ENCODE results near the gene FXYD4. TPM values are rescaled to one million over a fixed set of nuclear protein-coding genes. Genes with fewer than 3 reads are reported as not detected.
A peak's percentile ranks its signal among the peaks of the same experiment; 100 is the strongest.

Gene FXYD4
- total RNA-seq, 1 donor from 2014 or later, result not detected

GRCh38 chr10:43395571-43396060, 24.2 kb downstream of the FXYD4 start:
- DNase-seq (ENCODE audit: low spot score), result no peak

DNA sequence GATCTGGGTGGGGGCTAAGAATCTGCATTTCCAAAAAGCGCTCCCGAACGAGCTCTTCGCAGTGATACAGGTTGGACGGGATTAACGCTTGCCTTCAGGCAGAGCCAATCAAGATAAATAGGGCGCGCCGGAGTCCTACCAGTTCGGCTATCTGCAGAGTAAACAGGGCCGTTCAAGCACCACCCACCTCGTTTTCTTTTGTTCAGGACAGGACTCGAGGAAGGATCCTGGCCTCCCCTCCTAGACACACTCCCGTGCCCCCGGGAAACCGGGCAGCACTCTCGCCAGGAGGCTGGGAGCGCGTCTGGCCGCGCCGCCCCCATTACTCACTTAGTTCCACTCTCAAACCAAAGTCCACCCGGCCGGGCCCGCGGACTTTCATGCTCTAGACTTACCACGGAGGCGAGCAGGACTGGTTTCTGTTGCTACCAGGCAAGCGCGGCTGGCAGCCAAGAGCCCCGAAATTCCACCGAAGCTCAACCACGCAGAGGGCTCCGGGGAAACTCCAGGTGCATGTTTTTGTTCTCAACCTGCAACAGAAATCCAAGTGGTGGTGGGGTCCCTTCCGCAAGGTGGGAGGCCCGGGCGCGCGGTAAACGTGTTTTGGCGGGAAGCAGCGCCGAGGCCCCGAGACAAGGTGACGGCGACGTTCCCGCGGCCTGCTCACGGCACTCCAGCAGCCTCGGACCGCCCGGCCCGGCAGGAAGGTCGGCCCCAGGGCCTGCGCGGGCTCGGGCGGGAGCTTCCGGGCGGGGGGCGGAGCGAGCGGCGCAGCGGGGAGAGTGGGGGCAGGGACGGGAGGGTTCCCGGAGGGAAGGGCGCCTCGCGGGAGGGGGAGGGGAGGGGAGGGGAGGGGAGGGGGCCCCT, 24.9 kb downstream of the FXYD4 start:
- DNase-seq (ENCODE audit: low spot score), result peak; percentile 93

DNA sequence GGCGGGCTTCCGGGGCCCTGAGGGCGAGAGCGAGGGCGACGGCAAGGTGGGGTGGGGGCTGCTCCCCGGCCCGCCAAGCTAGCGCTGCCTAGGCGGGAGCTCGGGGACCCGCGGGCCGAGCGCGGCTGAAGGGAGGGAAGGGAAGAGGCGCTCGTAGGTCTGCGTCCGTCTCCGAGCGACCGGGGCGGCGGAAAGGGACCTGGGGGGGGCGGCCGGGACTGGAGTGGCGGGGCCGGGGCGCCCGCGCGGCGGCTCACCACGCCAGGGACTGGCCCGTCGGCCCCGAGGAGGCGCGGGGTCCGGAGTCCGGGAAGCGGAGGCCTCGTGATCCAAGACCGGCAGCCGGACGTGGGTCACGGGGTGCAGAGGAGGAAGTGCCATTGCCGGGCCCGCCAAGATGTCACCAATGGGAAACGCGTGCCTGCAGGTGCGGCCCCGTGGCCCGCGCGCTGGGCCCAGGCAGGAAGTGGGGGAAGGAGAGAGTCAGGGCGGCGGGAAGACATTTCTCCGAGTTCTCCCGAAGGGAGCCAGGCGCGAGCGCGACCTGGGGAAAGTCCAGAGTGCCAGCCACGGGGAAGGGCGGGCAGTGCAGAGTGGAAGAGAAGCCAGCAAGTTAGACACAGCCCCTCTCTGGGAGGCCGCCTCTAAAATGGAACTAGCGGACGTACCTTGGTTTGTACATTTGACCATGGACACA, 25.6 kb downstream of the FXYD4 start:
- DNase-seq (ENCODE audit: low spot score), result peak; percentile 96

DNA sequence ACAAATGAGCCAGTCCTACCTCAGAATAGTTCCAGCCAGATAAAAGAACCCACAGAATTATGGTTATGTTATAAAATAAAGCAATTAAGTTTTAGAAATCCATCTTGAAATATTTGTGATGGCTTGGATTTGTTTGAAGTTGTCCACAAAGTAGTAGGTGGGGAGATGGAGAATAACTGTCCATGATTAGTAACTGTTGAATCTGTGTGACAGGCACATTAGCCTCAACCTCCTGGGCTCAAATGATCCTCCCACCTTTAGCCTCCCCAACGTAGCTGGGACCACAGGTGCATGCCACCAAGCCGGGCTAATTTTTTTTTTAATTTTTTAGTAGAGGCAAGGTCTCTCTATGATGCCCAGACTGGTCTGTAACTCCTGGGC, 27.5 kb downstream of the FXYD4 start:
- DNase-seq (ENCODE audit: low spot score), result no peak

GRCh38 chr10:43399320-43400310, 28.2 kb downstream of the FXYD4 start:
- peak; percentile 53 for DNase-seq (ENCODE audit: low spot score)

DNA sequence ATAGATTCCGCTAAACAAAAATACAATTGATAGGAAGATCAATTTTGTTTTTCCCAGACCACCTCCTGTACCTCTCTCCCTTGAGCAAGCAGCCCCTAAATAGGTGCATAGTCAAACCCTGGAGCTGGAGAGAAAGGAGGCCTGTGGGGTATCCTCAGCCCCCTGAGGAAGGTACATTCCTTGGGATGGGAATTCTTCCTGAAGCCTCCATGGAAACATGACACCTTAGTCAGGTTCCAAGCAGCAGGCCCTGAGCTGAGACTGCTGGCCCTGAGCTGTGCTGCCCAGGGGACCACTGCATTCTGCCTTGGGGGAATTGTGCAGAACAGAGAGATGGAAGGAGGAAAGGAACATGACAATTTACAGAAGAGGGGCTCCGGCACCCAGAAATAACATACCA, 30.2 kb downstream of the FXYD4 start:
- peak; percentile 55 for DNase-seq (ENCODE audit: low spot score)

DNA sequence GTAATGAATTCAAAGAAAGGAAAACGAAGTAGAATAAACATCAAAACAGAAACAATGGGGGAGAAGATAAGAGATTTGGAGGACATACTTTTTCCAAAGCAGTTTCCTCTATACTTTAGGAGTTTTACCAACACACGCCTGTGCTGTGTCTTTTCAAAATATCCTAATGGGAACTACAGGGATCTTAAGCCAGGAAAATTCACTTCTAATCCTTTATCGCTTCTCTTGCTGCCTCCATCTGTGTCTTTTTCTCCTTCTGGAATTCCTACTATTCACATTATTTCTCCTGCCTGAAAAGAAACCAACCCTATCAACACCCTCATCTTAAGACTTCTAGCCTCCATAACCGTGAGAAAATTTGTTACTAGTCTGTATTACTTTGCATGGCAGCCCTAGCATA, 30.7 kb downstream of the FXYD4 start:
- no peak for DNase-seq (ENCODE audit: low spot score)

DNA sequence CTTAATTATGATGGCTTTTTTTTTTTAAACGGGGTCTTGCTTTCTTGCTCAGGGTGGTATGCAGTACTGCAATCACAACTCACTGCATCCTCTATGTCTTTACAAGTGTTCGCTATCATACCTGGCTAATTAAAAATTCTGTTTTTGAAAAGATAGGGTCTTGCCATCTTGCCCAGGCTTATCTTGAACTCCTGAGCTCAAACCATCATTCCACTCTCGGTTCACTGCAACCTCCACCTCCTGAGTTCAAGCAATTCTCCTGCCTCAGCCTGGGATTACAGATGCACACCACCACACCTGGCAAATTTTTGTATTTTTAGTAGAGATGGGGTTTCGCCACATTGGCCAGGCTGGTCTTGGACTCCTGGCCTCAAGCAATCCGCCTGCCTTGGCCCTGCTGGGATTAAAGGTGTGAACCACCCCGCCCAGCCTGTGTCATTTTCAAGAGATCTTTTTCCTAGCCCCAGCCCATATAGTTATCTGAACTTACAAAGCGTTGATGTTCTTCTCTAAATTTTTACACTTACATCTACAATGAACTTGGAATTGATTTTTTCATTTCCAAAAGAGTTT, 31.5 kb downstream of the FXYD4 start:
- DNase-seq (ENCODE audit: low spot score), result peak; percentile 60

- peak; percentile 84 for DNase-seq (ENCODE audit: low spot score)
Measured at GRCh38 chr10:43403911-43404703, 32.7 kb downstream of the FXYD4 start.

GRCh38 chr10:43404704-43405084, 33.3 kb downstream of the FXYD4 start:
- no peak for DNase-seq (ENCODE audit: low spot score)

GRCh38 chr10:43407148-43407575, 35.7 kb downstream of the FXYD4 start:
- DNase-seq (ENCODE audit: low spot score), result peak; percentile 93

GRCh38 chr10:43407576-43408330, 36.3 kb downstream of the FXYD4 start:
- DNase-seq (ENCODE audit: low spot score), result peak; percentile 96

- no peak for DNase-seq (ENCODE audit: low spot score)
Measured at GRCh38 chr10:43408331-43408709, 36.9 kb downstream of the FXYD4 start.

GRCh38 chr10:43408710-43409384, 37.4 kb downstream of the FXYD4 start, which contains the start of gene HNRNPF:
HNRNPF (minus strand) TSS chr10:43409186; CDS start chr10:43387884, 21,302 bp downstream.
- peak; percentile 99 for DNase-seq (ENCODE audit: low spot score)

- peak; percentile 90 for DNase-seq (ENCODE audit: low spot score)
Measured at GRCh38 chr10:43409385-43410109, 38.1 kb downstream of the FXYD4 start.

DNA sequence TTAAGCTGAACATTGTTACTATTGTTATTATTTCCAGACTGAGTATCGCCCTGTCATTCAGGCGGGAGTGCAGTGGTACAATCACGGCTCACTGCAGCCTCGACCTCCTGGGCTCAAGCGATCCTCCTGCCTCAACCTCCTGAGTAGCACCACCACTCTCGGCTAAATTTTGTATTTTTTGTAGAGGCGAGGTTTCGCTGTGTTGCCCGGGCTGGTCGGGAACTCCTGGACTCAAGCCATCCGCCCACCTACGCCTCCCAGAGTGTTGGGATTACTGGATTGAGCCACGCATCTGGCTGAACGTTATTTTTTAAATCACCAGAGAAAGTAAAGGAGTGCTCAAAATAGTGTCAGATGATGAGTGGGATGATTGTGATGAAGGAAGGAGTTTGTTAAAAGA, 38.9 kb downstream of the FXYD4 start:
- peak; percentile 51 for DNase-seq (ENCODE audit: low spot score)

DNA sequence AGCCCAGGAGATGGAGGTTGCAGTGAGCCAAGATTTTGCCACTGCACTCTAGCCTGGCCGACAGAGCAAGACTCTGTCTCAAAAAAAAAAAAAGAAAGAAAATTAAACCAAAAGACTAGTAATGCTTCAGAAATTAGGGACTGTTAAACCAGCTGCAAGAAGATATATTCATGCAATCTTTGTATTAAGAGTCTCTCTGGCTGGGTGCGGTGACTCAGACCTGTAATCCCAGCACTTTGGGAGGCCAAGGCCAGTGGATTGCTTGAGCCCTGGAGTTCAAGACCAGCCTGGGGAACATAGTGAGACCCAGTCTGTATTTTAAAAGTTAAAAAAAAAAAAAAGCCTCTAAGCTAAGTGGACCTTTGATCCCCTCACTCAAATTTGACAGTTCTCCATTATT, 40.1 kb downstream of the FXYD4 start:
- no peak for DNase-seq (ENCODE audit: low spot score)

- no peak for DNase-seq (ENCODE audit: low spot score)
Measured at GRCh38 chr10:43415544-43415943, 44.1 kb downstream of the FXYD4 start.
